GM03348 (cell line): ENCODE measurements around the gene CAMTA1.

ENCODE experiments used
- DNase-seq: peaks from one replicate; pipeline ENCODE4 v3.0.0; 2012; ENCODE audit warnings: low spot score

The CAMTA1 gene

DNA sequence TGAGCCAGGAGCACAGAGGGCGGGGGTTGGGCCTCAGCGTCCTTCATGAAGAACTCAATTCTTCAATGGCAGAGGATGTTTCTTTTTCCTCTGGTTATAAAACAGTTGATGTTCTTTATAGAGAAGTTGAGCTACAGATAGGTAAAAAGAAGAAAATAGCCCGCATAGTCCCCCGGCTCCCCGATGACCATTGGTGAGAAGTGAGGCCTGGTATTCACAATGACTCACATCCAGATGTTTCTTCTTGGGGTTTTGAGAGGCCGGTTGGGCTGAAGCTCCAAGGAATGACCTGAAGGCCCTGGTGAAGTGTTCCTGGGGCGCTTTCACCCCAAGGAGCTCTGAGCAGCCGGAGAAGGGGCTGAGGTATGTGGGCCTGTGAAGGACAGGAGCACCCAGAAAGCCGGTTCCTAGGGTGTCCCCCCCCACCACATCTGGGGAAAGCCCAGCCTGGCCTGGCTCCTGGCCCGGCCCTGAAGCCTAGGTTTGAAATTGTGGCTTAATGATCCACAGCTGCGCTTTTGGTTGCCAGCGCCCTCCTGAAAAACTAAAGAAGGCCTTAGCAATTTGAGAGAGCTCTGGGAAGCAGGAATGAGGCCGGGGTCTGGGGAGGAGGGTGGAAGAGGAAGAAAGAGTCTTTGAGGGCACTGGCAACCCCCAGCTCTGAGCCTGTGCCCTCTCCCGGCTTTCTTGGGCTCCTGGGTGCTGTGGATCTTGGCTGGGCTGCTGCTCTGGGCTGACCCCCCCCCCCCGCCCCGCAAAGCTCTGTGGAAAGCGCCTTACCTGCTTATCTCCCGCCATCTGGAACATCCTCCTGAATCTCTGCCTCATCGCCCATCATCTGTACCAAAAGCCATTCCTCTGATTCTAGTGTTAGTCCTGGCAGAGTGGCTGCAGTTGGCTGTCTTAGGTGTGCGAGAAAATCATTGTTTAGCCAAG is 444.7 kb downstream of the CAMTA1 start:
- peak; percentile 63 for DNase-seq

DNA sequence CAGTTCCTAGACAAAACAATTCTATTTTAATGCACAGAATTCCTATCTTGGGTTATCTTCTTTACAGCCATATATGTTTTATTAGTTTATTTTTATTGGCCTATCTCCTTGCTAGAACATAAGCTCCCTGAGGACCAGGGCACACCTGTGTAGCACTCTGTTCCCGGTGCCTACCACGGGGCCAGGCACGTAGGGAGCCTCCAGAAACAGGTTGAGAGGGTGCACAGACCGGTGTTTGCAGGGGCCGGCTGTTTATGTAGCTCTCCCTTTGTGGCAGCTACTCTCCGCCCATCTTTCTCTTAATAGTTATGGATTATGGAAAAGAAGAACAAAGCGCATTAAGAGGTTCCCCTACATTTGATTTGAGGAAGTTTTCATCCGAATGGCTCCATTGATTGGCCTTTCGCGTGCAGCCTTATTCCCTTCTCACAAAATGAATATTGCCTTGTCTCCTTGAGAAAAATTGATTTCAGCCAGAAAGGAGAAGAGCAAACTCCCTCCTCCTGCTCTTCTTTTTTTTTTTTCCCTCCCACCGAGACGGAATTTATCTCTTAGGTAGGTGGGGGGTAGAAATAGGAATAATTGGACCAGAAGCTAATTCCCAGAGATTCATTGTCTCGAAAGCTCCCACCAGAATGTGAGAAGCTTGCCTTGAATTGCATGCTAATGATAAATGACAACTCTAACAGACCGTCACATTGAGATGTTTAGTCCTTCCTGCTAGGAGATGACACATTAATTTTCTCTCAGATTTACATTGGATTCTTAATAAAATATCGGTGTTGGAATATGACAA is 447.4 kb downstream of the CAMTA1 start:
- no peak for DNase-seq

DNA sequence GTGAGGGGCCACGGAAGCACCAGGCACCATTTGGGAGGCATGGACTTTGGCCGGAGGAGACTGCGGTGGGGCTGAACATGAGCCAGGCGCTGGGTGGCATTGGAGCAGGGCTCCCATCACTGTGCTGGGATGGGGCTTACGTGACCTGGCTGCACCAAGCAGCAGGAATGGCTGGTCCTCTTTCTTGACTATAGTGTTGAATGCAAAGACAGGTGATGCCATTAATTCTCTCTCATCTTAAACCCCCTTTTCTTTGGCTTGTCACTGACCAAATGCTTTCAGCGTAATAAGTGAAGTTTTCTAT is 447.9 kb downstream of the CAMTA1 start:
- no peak for DNase-seq

- no peak for DNase-seq
These were observed 448.6 kb downstream of the CAMTA1 start for GRCh38 chr1:7233646-7234470.

GRCh38 chr1:7234471-7234755 is 449.2 kb downstream of the CAMTA1 start:
- DNase-seq: no peak

- no peak for DNase-seq
These were observed 450.7 kb downstream of the CAMTA1 start for GRCh38 chr1:7235871-7236517.

GRCh38 chr1:7236844-7237515 is 451.7 kb downstream of the CAMTA1 start:
- no peak for DNase-seq

- DNase-seq: no peak
These were observed 461.9 kb downstream of the CAMTA1 start for GRCh38 chr1:7247158-7247557.

GRCh38 chr1:7247791-7248548 is 462.7 kb downstream of the CAMTA1 start:
- no peak for DNase-seq

DNA sequence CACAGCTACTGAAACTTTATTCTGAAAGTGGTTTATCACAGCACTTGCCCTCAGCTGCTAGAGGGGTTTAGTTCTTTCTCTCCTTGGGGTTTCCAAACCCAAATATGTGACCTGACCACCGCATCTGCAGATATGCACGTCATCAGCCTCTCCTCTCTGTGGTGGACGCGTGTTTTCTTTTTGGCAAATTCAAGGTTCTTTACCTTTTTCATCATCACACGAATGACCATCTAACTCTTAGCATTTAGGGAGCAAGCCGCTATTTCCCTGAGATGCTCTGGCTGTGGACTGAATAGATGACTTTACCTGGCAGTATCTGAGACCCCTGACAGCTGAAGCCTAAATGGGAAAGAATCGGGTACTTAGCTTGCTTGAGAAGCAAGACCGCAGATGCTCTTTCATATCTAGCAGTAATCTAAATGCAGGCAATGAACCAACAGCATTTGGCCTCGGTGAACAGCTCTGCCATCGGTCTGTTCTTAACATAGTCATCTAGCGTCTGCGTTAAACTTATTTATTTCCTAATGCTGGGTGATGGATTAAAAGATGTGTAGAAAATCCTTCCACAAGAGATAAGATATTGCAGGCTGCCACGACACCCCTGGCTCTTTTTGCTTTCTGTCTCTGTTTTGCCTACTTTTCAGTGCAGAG is 463.4 kb downstream of the CAMTA1 start:
- DNase-seq: no peak

GRCh38 chr1:7249516-7249915 is 464.3 kb downstream of the CAMTA1 start:
- DNase-seq: no peak

- DNase-seq: no peak
These were observed 464.9 kb downstream of the CAMTA1 start for GRCh38 chr1:7250176-7250575.

DNA sequence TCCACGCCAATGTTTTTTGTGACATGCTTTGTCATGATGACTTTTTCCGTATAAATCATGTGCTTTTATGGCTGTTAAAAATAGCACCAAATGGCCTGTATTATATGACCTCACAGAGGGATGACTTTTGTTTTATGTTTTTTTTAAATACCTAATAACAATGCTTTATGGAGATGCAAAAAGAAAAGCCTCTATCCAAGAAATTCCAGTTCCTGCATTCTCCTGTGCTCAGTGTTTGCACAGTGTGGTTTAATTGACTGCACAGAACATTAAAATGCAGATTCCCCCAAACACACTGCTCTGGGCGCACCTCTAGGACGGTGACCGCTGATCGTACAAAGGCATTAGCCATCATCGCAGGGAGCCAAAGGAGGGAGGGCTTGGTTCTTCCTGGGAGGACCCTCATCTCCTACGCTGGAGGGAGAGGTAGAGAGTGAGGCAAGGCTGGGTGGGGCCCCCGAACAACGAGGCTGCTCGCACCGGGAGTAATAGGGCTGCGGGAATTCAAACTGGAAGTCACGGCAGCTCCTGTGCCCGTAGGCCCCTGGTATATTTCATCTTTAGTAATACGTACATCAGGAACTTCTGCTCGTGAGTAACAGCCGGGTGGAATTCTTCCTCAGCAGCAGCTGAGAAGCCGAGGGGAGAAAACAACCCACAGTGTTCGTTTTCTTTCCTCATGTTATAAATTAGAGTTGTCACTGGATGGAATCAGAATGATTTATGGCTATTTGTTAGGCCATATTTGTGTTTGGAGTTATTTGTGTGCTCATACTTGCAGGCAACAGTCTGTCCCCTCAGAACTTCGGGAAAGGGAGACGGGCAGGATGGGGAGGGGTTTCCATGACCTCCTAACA is 465.6 kb downstream of the CAMTA1 start:
- no peak for DNase-seq

GRCh38 chr1:7251454-7251800 is 466.2 kb downstream of the CAMTA1 start:
- no peak for DNase-seq

DNA sequence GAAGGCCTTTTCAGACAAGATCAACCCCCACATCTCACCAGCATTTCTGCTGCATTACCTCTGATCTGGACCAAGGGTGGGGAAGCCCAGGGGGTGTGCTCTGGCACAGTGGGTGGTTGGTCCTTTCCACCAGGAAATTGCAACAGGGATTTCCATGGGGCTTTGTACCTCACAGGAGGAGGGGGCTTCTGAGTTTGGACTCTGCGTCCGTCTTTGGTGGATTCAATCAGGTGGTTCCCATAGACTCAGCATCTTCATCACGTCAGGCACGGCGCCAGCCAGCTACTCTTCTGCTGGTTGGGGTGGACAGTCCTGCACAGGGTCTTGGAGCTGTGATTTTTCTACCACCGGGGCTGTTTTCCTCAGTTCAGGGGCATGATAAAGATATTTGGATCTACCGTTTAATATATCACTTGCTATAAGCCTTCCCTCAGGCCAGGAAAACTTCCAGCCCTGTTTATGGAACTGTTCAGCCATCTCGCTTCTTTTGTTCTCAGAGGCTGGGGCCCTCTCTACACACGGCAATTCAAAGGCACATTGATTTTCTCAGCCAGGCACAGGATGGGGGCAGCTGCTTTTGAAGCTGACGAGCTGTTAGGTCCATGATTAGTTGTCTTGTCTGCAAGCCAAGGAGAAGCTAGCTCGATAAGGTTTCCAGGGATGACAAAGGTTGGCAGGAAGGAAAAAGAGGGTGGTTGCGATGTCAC is 467.3 kb downstream of the CAMTA1 start:
- DNase-seq: no peak

DNA sequence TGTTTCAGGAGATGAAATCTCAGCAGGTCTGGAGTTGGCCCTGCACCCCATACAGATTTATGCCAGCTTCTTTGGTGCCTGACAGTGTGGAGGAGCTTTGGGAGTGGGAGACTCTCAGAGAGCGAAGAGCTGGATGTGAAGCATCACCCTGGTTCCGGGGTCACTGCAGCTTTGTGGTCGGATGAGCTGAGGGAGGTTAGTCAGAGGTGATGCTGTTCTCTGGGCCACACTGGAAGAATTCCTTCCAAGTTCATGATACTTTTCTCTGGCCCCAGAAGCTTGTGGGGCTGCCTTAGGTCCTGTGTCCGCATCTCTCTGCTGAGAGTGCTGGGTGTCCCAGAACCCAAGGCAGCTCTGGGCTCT is 467.8 kb downstream of the CAMTA1 start:
- DNase-seq: peak; percentile 33

GRCh38 chr1:7253988-7254587 is 468.8 kb downstream of the CAMTA1 start:
- no peak for DNase-seq

DNA sequence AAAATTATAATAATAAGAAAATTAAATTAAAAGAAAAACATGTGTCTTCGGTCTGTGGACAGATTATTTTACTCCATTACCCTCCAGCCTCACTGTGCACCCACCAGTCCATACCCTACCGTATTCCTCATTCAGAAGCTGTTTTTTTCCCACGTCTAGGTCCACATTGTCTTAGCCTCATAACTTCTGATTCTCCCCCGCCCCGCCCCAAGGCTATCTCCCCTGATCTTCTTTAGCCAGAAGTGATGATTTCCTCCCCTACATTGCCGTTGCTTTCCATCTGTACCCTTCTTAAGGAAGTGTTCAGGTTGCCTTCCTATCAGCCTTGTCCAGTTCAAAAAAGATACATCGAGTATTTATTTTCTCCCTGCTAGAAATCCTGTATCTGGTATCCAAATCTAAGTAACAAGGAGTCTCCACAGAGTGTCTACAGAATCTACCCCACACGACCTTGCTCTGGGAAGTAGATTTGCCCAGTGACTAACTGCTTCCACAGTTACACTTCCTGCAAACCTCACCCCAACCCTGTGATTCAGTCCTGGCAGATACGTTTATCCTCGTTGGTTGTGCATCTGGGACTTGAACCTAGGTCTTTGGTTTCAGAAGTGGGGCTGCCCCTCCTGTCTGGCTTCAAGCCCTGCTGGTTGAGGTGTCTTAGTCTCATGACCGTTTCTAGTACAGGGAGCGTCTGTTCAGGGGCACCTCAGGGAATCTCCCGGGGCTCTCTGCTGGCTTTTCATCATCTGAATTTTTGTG is 470.2 kb downstream of the CAMTA1 start:
- DNase-seq: no peak
